Stimulated activated CD8-positive, alpha-beta memory T cell treated with anti-CD3 and anti-CD28 coated beads, Interleukin-7, amount 100 ng/mL, for 24 hours (primary cell): ENCODE results near the gene DARS1.
"Not testable (repeated sequence)": the region's sequence is repeated elsewhere in the genome, so short reads cannot be mapped to it uniquely, and the experiment has no call there.

Source experiments
- DNase-seq: peaks from one replicate; pipeline ENCODE4 v3.0.0-alpha.2; 2020; ENCODE audit warnings: low read depth

Gene DARS1

DNA sequence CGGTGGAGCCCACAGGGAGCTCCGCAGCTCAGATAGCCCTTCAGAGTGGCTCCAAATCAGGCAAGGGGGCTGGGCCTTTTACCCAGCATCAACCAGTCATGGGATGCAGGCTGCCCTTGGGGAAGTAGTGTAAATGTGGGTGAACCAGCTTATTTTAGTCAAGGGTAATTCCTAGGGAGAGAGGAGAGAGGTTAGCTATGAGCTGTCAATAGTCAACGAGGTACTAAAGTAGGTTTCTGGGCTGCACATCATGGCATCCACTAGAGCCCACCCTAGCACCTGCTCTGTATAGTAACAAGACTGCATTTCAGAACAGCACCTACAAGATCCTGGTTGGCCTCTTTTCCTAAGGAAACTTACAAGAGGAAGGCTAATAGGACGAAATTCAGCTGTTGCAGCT lies 99.7 kb downstream of the DARS1 start:
- no peak for DNase-seq

DNA sequence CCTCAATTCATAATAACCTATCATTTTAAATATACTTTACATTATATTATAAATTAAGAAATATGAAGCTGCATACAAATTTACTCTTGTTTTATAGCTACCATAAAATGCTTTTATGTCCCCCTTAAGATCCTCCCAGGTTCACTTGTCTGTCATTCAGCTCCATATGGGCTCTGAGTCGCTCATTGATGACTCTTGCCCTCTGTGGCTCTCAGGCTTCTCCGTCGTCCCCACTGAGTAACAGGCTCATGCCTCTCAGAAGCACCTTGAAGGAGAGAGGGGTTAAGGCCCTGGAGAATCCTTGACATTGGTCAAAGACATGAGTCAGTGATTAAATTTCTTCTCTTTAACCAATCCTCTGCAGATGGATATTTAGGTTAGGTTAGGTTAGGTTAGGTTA lies 103.0 kb downstream of the DARS1 start:
- no peak for DNase-seq

DNA sequence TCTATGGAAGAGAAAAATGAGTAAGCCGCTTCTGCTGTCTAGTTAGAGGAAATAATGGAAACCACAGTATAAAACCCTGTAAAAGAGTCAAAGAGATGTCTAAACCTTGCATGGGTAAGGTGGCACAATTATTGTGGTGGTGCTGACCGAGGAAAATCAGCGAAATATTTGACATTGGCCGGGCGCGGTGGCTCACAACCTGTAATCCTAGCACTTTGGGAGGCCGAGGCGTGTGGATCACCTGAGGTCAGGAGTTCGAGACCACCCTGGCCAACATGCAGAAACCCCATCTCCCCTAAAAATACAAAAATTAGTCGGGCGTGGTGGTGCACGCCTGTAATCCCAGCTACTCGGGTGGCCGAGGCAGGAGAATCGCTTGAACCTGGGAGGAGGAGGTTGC lies 108.7 kb downstream of the DARS1 start:
- not testable (repeated sequence) for DNase-seq

DNA sequence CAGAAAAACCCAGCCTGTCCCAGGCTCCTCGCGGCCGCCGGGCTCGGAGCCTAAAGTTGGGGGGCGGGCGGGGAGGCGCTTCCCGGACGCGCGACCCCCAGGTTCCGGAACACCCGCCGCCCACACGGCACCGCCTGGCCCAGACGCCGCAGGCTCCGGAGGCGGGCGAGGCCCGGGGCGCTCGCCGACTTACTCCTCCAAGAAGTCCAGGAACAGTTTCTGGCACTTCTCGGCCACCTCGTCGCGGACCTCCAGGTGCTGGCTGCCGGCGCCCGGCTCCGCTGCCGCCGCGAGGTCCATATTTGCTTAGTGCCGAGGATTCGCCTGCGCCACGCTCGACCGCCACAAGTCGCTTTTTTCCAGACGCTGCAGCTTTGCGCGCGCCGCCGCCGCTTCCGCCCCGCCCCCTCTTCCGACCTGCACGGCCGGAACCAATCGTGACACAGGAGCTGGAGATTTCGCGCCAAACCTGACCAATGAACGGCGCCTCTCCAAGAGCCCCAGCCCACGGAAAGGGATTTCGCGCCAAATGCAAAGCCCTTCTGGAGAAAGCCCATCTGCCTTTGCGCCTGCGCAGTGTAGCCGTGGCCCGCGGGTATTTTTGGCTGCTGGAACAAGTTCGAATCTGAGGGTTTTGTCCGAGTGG lies 109.2 kb downstream of the DARS1 start, which contains the start of gene MCM6:
Gene MCM6 (minus strand): TSS at position 378 of the 646 bp plus-strand sequence. CDS start 78 bp downstream, at position 300.
- peak; percentile 97 for DNase-seq

DNA sequence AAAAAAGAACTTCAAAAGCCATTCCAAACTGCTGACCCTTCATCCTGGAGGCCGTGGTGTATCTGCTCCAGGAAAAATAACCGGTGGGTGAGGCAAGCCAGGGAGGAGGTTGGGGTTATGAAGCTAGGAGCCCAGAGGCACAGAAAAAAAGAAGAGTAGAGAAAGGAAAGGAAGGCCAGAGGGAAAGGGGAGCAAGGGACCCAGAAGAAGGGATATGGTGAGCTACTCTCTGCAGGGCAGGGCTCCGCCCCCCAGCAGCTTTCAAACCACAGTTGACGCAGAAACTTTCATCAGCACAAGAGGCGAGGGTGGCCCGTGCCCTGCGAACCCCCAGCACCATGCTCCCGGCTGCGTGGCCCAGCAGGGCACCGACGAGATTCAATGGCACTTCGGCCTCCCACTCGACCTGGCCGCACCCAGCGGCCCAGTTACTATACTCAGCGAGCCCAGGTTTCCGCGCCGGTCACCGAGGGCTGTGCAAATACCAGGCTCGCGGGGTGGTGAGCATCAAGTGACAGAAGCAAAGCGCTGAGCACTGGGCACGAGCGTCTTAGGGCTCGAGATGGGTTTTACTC lies 109.8 kb downstream of the DARS1 start:
- DNase-seq: peak; percentile 57

DNA sequence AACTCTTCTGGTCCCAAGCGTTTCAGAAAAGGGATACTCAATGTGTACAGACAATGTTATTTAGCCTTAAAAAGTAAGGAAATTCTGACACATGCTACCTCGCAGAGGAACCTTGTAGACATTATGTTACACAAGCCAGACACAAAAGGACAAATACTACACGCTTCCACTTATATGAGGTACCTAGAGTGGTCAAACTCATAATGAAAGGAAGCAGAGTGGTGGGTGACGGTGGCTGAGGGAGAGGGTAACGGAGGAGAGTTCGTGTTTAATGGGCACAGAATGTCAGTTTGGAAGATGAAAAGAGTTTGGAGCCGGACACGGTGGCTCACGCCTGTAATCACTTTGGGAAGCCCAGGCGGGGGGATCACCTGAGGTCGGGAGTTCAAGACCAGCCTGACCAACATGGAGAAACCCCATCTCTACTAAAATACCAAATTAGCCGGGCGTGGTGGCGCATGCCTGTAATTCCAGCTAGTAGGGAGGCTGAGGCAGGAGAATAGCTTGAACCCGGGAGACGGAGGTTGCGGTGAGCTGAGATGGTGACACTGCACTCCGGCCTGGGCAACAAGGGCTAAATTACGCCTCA lies 110.6 kb downstream of the DARS1 start:
- DNase-seq: no peak

DNA sequence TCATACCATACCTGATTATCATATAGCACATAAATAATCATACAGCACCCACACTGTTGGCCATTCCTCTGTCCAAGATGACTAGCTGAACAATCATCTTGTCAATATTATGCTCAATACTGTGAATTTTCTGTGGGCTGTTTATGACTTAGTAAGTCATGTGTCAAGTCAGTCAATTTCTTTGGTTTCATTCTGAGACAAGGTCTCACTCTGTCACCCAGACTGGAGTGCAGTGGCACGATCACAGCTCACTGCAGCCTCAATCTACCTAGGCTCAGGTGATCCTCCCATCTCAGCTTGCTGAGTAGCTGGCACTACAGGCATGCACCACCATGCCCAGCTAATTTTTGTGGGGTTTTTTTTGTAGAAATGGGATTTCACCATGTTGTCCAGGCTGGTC lies 114.9 kb downstream of the DARS1 start:
- no peak for DNase-seq

DNA sequence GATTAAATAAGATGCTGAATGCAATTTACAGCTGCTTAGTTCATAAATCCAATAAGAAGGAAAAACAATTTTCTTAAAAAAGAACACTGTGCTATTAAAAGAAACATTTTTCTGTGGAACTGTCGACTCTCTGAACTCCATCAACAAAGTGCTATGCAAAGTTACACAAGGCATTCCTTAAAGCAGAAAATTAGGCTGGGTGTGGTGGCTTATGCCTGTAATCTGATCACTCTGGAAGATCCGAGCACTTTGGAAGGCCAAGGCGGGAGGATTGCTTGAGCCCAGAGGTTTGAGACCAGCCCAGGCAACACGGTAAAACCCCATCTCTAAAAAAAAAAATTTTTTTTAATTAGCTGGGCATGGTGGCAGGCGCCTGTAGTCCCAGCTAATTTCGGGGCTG lies 122.2 kb downstream of the DARS1 start:
- no peak for DNase-seq

DNA sequence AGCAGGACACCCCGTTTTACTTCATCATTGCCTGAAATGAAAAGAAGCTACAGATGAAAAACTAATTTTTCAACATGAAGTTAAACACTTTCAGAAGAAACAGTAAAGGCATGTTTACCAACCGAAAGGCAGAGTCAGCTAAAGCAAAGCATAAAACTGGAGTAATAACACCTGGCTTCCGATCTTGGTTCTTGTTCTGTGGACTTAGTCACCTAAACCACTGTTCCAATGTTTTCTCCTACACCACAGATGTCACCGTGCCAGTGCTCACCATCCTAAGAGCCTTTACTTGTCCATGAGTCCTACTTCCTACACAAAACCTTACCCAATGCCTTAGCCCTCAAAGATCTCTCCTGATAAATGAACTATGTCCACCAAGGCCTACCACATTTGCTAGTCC lies 122.7 kb downstream of the DARS1 start:
- no peak for DNase-seq
